ENCODE data around the gene FHIT.
"Not testable (repeated sequence)": the region's sequence is repeated elsewhere in the genome, so short reads cannot be mapped to it uniquely, and the experiment has no call there.

The FHIT gene

DNA sequence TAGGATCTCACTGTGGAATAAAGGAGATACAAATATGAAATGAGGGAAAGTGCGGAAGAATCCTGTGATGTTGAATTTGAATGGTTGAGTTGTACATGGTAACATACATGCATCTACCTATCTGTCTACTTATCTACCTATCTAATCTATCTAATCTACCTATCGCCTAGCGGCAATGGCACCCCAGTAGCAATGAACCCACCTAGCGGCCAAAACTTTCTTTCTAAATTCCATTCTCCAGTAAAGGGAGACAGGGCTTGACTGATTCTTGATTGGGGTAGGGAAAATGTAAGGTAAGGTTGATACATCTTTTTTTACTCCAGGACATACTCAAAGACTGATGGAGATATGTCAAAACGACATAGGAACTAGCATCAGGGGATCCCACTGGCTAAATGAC is 345.0 kb downstream of the FHIT start:
- DNase-seq, result no peak

DNA sequence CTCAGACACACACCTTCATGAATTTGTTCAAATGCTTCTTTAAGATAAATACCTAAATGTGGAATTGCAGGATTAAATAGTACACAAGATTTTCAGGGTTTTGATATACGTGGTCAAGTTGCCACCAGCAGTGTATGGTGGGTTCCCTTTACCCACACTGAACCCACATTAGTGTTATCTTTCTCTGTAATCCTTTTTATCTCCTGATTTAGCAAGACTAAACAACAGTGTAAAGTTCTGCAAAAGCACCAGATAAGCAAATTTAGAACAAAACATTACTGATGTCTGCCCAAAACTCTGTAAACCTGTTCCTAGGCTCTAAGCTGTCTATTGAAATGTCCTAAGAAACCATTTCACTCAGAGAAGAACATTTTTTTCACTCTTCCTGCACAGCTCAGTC is 352.9 kb downstream of the FHIT start:
- DNase-seq, result no peak

DNA sequence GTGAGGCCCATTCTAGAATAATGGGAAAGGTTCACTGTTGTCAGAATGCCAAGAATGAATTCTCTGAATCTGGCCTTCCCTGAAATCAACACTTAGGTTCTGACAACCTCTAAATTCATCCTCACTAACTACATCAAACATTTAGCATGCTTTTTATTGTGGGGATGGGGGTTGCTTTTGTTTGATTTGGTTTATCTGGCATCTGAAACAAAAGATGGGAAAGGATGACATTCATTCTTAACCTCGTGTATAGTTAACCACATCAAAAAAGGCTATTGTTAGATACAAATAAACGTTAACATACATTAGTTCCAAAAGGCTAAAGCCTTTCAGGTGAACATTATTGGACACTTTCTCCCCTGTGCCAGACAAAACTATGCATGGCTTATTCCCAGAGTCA is 357.3 kb downstream of the FHIT start:
- DNase-seq, result no peak

DNA sequence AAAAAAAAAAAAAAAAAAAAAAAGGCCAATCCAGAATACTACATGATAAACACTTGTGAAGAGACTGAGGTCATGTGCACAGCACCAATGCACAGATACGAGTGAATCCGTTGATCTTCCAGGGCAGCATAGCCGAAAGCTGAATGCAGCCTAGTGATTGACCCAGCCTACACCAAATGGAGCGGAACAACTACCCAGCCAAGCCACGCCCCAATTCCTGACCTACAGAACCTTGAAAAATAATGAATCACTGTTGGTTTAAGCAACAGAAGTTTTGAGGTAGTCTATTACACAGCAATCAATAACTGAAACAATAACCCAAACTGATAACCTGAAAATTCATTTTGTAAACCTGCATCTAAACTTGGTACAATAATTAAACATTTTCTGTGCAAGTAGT is 361.0 kb downstream of the FHIT start:
- no peak for DNase-seq

DNA sequence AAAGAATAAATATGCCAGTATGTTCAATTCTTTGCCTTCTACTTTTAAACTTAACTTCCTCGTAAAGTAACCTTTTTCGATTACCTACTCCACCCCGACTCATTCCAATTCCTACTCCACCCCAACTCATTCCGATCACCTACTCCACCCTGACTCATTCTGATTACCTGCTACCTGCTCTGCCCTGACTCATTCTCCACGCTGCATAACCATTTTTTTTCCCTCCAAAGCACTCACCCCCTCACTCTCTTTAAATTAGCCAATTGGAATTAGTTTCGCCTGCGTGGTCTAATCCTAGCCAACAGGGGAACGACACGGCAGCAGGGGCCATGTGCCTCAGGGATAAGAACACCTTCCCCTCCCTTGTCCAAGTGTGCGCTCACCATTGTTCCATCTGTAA is 362.3 kb downstream of the FHIT start:
- not testable (repeated sequence) for DNase-seq

DNA sequence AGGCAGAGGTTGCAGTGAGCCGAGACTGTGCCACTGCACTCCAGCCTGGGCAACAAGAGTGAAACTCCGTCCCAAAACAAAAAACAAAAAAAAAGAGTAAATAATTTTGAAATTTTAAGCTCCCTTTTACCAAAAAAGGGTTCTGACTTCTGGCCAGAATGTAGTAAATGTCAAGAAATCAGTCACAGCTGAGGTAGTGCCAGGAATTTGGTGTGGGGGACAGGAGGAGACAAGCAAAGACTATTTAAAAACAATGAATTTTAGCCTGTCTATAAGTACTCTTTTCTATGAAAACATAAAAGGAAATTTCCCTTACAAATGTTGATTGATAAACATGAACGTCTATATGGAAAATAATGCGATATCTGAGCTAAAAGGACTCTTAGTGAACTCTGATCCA is 363.7 kb downstream of the FHIT start:
- DNase-seq, result no peak

DNA sequence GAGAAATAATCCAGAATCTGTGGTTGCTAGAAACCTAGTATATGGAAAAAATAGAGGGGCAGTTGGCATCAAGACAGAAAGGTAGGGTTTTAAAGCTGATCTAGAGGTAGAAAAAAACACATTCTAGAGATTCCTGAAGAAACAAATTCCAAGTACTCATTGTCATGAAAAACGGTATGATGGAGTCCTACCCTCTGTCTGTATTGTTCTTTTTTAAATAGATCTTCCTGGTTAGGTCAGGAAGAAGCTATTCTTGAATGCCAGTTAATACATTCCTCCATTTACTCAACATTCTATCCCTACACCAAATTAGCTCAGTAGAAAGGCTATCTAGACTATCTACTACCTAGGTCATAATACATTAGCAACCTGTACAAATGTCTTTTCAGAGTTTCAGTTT is 364.7 kb downstream of the FHIT start:
- no peak for DNase-seq

DNA sequence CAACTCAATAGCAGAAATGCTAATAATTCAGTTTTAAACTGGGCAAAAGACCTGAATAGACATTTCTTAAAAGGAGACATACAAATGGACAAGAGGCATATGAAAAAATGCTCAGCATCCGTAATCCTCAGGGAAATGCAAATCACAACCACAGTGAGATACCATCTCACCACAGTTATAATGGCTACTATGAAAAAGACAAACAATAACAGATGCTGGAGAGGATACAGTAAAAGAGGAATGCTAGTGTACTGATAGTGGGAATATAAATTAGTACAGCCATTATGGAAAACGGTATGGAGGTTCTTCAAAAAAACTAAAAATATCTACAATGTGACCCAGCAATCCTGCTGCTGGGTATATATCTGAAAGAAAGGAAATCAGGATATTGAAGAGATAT is 367.2 kb downstream of the FHIT start:
- DNase-seq, result no peak

DNA sequence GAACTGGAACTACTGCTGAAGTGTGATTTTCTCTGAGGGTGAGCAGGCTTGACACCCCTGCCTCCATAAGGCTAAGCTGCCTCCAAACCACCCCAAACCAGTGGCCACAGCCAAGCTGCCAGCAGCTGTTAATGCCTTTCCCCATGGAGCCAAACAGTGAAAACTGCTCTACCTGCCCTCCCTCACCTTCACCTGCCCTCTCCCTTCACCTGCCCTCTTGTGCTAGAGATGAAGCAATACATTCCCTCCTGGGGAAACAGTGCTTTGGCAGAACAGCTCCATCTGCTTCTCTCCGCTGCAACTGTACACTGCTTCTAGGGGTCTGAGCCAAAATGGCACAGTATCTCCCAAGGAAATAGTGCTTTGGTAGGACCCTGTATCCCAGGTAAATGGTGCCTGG is 374.1 kb downstream of the FHIT start:
- DNase-seq, result no peak

DNA sequence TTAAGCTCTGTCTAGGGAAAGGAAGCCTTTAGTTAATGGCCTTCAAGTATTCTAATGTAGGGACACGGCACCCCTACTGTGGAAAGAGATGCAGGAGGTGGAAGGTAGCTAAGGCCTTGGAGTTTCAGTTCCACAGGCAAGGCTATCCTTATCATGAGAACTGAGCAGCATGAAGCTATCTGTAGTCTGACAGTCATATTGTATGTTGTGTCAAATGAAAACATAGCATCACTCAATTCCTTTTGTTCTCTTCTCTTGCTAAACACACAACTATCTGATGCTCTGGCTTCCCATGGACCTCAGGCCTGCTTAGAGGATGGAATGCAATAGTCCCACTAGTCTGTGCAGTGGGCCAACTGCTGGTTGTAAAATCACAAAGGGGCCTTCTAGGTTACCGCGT is 380.9 kb downstream of the FHIT start:
- no peak for DNase-seq

DNA sequence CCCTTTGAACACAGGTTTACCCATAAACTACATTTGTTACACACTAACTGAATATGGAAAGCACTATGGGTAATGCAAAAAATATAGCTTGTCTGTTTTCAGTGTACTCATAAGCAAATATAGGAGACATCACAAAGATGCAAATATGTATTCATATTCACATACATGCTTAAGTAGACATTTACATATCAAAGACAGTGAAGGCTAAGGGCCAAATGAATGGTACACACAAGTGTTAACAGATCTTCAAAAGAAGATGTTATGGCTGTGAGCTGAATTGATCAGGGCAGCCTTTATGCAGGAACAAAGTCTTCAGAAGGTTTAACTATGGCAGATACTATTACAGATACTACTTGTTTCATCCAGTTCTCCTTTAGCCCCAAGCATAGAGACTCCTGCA is 384.1 kb downstream of the FHIT start:
- no peak for DNase-seq

DNA sequence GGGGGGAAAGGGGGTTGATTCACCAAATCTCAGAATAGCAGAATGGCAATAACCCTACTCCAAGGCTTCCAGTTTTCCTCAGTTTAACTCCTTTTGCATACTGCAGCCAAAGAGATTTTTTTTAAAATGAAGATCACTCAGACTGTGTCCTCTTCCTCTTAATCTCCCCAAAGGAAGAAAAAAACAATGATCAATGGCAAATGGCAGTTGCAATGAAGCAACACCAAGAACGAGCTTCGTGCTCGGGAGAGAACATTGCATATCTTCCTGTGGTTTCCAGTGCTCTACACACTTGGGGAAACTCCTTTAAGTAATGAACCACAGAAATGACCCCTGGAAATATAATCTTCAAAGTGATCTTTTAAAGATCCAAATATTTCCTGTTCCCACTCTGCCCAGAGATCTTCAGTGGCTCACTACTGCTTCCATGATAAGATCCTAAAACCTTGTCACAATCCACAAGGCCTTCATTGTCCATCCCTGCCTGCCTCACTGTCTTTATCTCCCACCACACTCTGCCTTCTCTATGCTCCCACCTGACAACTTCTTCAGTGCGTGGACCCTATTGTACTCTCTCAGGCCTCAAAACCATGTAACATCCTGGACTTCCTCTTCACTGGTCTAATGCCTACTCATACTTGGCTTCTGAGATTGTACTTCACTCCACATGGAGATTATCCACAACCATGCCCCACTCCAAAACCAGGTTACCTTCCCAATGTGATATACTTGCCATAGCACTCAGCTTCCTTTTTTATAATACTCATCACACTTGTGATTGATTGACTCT is 394.8 kb downstream of the FHIT start:
- DNase-seq, result no peak

DNA sequence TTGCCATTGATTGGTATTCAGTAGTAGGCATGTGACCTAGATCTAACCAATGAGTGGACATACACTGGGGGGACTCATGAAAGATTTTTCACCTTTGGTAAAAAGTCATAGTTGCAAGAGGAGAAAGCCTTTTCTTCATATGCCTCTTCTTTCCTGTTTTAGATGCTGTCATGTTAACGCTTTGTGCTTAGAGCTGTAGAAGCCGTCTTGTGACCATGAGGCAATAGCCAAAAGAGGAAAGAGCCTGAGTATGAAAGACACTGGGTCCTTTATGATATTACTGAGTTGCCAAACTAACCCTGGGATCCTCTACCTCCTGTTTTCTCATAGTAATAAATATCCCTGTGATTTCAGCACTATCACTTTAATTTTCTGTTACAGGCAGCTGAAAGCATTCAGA is 396.0 kb downstream of the FHIT start:
- DNase-seq, result no peak

DNA sequence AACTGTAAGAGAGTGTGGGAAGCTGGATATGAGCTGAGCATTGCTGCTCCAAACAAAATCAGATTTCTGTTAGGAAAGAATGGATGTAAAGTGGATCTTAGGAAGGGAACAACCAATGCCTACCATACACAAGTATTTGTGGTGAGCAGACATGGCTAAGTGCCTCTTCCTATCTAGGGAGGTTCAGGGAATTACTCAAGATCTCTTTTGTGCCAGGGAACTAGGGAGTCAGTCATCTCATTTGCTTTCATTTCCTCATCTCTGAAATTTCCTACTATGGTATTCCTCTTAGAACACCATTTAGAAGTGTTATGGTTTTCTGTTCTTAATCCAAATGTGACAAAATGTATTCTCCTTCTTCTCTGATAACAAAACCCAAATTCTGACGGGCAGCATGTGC is 396.5 kb downstream of the FHIT start:
- no peak for DNase-seq

DNA sequence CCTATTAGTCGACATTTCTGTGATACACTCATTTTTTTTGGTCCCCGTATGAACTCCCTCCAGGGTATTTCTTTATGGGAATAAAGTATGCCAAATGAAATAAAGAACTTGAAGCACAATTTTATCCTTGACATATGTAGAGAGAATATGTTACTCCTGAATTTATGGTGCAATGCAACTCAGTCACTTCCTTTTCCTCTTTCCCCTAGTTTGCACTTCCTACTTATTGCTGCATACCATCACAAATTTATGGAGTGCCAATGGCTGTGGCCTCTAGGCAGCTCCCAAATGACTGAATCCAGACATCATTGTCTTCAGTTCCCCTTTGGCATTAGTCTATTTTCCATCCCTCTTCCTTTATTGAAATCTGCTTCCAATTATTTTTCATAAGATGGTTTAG is 403.5 kb downstream of the FHIT start:
- no peak for DNase-seq

DNA sequence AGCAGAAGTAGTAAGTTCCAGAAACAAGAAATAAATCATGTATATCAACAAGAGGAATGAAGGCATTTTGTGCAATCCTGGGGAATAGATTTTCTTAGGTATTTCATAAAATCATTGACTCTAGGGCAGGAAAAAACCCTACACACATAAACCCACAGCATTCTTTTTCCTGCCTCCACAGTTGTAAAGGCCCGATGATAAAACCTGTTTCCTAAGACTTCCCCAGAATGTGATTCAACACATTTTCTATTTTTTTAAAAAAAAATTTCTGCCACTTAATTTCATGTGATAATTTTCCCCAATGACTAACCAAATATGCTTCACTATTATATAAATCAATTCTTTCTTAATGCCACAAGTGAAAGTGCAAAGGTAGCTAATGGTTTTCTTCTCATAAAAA is 407.0 kb downstream of the FHIT start:
- DNase-seq, result no peak

DNA sequence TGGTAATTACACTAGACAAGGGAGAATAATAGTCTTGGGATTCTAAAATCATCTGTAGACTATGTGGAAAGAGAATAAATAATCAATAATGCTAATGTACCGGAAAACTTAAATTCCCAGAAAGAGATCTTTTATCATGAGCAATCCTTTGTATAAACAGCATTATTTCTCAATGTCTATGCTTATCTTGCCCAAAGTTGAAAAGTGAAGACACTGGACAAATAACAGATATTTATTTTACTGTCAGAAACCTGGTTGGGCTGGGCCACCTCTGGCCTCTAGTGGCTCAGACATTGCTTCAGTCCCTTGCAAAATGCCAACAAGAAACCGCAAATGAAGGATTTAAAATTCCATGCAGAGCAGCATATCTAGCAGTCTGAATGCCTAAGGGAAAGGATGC is 409.9 kb downstream of the FHIT start:
- no peak for DNase-seq

DNA sequence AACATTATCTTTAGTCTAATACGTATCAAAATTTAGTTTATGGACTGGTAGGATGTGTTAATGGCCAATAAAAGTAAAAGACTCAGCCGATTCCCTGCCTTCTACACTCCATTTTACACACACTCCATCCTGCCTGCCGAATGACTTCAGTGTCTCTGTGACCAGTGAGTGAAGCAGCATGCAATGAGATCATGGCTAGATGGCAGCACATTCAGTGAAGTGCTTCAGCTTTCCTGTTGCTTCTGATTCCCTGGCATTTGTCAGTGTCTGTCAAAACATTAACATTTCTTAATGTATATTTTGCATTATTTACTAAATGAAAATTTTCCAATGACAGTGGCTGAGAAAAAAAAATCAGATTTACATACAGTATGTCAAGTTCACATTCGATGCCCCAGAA is 412.0 kb downstream of the FHIT start:
- DNase-seq, result no peak

DNA sequence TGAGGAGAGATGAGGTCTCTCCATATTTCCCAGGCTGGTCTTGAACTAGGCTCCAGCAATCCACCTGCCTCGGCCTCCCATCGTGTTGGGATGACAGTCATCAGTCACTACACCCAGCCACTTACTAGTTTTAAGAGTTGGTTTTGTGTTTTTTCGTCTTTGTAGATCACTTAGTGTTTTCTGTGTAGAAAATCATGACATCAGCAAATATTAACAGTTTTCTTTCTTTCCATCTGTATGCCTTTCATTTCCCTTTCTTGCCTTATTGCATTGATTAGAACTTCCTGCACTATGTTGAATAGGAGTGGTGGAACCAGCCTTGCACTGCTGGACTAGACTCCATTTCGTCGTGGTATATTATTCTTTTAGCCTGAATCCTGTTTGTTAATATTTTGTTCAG is 415.5 kb downstream of the FHIT start:
- no peak for DNase-seq

DNA sequence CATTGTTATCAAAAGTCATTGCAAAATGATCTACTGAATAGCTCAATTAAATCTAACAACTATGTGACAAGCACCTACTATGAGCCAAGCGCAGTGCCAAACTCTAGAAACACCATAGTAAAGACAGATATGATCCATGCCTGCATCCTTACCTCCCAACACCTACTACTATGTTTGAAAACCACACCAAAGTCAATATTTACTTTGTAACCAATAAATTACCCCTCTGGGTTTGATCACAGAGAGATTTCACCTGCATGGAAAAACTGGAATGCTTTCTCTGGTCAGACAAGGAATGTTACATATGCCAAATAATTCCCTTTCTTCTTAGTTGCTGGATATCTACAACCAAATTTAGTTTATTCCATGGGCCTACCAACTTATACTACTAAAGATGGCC is 422.2 kb downstream of the FHIT start:
- DNase-seq, result no peak

DNA sequence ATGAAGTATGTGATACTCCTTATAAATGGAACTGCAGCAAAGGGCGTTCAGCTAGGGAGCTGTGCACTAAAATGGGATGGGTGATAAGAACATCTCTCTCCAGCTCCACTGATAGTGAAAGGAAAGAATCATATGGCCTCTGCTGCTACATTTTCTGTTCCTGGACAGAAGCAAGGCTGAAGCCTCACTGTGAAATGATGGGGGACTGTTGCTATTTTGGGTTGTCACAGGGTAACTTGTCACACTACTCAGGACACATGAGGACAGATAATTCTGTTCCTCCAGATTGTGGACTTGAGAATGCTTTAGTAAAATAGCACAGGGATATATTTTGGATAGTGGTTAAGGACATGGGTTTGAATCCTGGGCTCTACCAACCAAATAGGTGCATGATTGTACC is 423.6 kb downstream of the FHIT start:
- DNase-seq, result no peak

DNA sequence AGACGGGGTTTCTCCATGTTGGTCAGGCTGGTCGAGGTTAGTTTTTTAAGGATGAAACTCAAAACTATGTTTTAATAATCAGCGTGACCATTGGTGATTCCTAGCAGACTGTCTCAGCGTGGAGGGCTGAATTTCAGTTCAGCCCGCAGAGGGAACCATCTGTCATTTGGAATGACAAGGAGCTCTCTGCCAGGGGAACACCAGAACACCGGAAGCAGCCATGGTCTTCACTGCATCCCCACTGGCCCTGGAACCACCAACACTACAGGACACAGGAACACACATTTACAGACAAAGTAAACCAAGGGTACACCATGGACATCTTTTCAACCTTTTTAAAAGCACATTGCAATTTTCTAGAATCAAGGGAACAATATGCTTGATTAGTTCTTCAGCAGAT is 424.7 kb downstream of the FHIT start:
- DNase-seq, result no peak

DNA sequence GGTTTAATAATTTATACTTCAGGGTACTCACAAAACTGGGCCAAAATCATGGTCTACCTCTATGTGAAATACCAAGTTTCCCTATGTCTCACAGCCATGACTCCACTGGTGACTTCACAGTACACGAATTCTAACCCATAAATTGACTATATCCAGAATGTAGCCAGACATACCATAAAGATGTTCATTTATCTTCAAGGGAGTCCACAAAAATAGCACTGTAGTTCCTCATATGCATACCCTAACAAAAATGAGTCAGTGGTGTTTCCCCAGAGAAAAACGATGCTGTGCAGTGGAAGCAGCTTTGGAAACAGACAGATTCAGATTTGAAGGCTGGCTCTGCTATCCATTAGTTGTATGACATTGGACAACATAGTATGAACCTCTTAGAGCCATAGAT is 438.8 kb downstream of the FHIT start:
- DNase-seq, result no peak

DNA sequence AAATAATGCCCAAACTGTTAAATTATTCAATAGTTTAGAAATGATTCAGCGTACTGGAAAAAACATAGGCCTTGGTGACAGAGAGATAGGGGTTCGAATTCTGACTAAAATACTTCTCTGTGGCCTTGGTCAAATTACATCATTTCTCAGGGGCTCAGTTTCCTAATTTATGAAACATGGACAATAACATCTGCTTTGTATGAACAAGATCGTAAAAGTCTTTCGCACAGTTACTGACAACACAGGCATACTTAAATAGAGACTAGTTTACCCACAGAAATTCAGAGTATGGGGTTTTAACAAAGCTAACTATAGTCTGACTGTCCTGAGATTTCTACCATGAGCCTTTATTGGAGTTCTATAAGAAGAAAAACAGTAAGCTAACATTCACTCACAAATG is 440.4 kb downstream of the FHIT start:
- no peak for DNase-seq

DNA sequence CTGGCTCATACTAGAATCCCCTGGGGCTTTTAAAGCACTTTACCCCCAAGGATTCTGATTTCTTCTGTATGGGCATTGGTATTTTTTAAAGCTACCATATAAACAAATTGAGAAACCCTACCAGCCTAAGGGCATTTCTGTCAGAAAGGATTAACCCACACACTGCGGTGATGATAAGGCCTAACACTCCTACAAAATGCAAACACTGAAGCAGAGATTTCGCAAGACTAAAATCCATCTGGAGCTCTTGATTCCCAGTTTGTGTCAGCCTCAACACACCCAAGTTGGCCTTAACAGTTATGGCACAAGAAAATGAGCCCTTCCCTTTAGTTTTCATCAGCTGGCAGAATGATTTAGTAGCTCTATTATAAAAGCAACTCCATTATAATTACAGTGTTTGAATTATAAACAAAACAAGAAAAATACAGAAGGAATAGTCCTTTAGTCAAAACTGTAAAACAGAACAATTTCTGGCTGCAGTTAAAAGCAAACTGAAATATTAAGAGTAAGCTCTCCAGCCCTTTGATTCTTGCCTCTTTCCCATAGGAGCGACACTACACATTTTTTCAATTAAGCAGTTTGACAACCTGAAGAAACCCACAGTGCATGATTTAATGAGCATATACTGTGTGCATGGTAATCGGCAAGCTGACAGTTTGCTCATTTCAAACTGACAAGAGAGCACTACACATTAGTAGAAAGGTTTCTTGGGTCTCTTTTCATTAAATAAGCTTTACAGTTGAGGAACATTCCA is 441.2 kb downstream of the FHIT start:
- DNase-seq, result no peak
